Lung (tissue), 12 donors: ENCODE data around the gene PLXNA3. TPM values are rescaled to one million over a fixed set of nuclear protein-coding genes. Genes with fewer than 3 reads are reported as not detected.

Experiments used
- ATAC-seq: fragments of 200-7000 bp; cut with Tn5 transposase; one replicate; pipeline ENCODE4 v1.9.1; 2020; ENCODE audit warnings: moderate number of reproducible peaks; ENCODE audit not compliant: insufficient read depth, low FRiP score
- DNase-seq, 3 donors: peaks; one replicate each; pipeline ENCODE4 v3.0.0-alpha.2; 2013 to 2017
- H3K27ac ChIP-seq, 2 donors: one replicate each; pipeline ENCODE4 v1.5.1; 2013; ENCODE audit warnings: mild to moderate bottlenecking in 2 of 2, moderate library complexity in 2 of 2, control low read depth in 1 of 2, inconsistent platforms in 1 of 2, low read depth in 1 of 2, low read length in 1 of 2
- H3K27me3 ChIP-seq, 3 donors: one replicate each; pipeline ENCODE4 v1.5.1; 2013; ENCODE audit warnings: low read length in 2 of 3; ENCODE audit not compliant: control insufficient read depth in 3 of 3, insufficient read depth in 3 of 3
- H3K36me3 ChIP-seq, 4 donors: one replicate each; pipeline ENCODE4 v1.5.1; 2013; ENCODE audit warnings: low read length in 4 of 4, mild to moderate bottlenecking in 1 of 4, moderate library complexity in 1 of 4; ENCODE audit not compliant: control insufficient read depth in 4 of 4, insufficient read depth in 4 of 4
- H3K4me1 ChIP-seq, 5 donors: one replicate each; pipeline ENCODE4 v1.5.1; 2013; ENCODE audit warnings: low read length in 5 of 5, mild to moderate bottlenecking in 2 of 5, moderate library complexity in 1 of 5; ENCODE audit not compliant: control insufficient read depth in 5 of 5, insufficient read depth in 5 of 5
- H3K4me3 ChIP-seq: one replicate; pipeline ENCODE4 v1.5.1; 2013; ENCODE audit warnings: mild to moderate bottlenecking, control low read depth, moderate library complexity
- H3K9ac ChIP-seq, 2 donors: one replicate each; pipeline ENCODE4 v1.5.1; 2013; ENCODE audit warnings: low read length in 2 of 2, control low read depth in 1 of 2; ENCODE audit not compliant: insufficient read depth in 1 of 2
- H3K9me3 ChIP-seq, 4 donors: one replicate each; pipeline ENCODE4 v1.5.1; 2013; ENCODE audit warnings: low read length in 3 of 4, mild to moderate bottlenecking in 1 of 4, moderate library complexity in 1 of 4; ENCODE audit not compliant: control insufficient read depth in 4 of 4, insufficient read depth in 3 of 4
- WGBS, 2 donors: extraction: QIAGEN DNeasy Blood & Tissue Kit; methylation state at CpG; one replicate each; pipeline ENCODE4 v1.1.7; 2013; 5-methylcytosine and 5-hydroxymethylcytosine counted together
- polyA plus RNA-seq, 2 donors: library from polyadenylated mRNA; stranded (reverse); fragments of 200-250 nt; gene quantifications; one replicate each; pipeline ENCODE4 v1.2.1, GENCODE V29; 2013
- total RNA-seq, 2 donors: library from RNA; depleted of rRNA in 1 of 2; stranded (reverse); fragments of >200 nt in 1 of 2; gene quantifications; one replicate each; pipeline ENCODE4 v1.2.1, GENCODE V29; 2014 to 2021
- TF ChIP-seq, protein P1 (sequence below): IDR thresholded peaks from 2 replicates; pipeline ENCODE4 v1.5.1; 2012; ENCODE audit warnings: mild to moderate bottlenecking; ENCODE audit errors: control extremely low read depth, extremely low read depth
- donor health status: control.
- donor health status: control.
- donor health status: Bipolar disorder and iron deficiency.
- donor health status: healthy.
- donor health status: DM: yes; HTN: yes; CAD: no.

The PLXNA3 gene
- total and polyA plus RNA-seq, 4 donors = 10.2 to 61.1 (median 16.7) TPM

DNA sequence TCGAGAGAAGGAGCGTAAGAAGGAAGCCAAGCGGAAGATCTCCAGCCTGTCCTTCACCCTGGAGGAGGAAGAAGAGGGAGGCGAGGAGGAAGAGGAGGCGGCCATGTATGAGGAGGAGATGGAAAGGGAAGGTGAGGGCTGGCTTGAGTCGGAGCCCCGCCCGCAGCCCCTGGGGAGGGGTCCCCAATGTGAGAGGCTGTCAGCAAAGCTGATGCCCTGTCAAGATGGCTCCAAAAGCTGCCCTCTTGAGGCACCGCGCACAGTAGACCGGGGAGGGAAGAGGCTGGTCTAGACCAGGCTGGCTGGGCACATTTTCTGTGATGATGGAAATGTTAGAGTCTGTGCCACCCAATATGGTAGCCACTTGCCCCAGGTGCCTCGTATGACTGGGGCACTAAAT lies 11.7 kb upstream of the PLXNA3 start:
- ATAC-seq = no peak
- TF ChIP-seq, protein P1, sequence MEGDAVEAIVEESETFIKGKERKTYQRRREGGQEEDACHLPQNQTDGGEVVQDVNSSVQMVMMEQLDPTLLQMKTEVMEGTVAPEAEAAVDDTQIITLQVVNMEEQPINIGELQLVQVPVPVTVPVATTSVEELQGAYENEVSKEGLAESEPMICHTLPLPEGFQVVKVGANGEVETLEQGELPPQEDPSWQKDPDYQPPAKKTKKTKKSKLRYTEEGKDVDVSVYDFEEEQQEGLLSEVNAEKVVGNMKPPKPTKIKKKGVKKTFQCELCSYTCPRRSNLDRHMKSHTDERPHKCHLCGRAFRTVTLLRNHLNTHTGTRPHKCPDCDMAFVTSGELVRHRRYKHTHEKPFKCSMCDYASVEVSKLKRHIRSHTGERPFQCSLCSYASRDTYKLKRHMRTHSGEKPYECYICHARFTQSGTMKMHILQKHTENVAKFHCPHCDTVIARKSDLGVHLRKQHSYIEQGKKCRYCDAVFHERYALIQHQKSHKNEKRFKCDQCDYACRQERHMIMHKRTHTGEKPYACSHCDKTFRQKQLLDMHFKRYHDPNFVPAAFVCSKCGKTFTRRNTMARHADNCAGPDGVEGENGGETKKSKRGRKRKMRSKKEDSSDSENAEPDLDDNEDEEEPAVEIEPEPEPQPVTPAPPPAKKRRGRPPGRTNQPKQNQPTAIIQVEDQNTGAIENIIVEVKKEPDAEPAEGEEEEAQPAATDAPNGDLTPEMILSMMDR = no peak
- Histone ChIP-seq H3K36me3 (peaks cover 0 to 23% (median 5%) of the 10 kb centered on the region in 4 donors), H3K9me3 (no peaks in the 10 kb centered on the region), H3K27me3 (no peaks in the 10 kb centered on the region), H3K9ac (no peak overlapping the region), H3K4me1 (peaks cover 0 to 8% (median 0%) of the 10 kb centered on the region in 5 donors), H3K4me3 (no peak overlapping the region), H3K27ac (no peak overlapping the region)
- DNase-seq = no peak
- 90 to 91% methylated on average over 11 to 12 of the region's 12 CpGs for WGBS, 2 donors

DNA sequence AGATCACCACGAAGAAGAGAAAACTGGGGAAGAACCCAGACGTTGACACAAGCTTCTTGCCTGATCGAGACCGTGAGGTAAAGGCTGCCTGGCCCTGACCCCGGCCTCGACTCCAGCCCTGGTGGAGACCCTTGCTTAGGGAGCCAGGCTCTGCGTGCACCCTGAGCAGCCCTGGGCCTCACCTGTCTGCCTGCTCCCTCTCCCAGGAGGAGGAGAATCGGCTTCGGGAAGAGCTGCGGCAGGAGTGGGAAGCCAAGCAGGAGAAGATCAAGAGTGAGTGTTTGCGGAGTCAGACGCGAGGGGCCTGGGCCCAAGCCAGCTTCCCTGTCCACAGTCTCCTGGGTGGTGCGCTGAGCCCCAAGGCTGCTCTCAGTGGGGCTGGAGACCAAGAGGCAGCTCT lies 9.6 kb upstream of the PLXNA3 start:
- no peak overlapping the region for H3K4me3 ChIP-seq
- no peak overlapping the region for H3K9ac ChIP-seq
- H3K27ac ChIP-seq = no peak overlapping the region
- peaks cover 0 to 8% (median 0%) of the 10 kb centered on the region in 5 donors for H3K4me1 ChIP-seq
- H3K9me3 ChIP-seq = no peaks in the 10 kb centered on the region
- H3K36me3 ChIP-seq = peaks cover 0 to 17% (median 3%) of the 10 kb centered on the region in 4 donors
- no peak for ATAC-seq
- TF ChIP-seq, protein P1 = no peak
- H3K27me3 ChIP-seq = no peaks in the 10 kb centered on the region
- WGBS, 2 donors = 92 to 98% methylated on average over 13 to 14 of the region's 14 CpGs
- no peak for DNase-seq

DNA sequence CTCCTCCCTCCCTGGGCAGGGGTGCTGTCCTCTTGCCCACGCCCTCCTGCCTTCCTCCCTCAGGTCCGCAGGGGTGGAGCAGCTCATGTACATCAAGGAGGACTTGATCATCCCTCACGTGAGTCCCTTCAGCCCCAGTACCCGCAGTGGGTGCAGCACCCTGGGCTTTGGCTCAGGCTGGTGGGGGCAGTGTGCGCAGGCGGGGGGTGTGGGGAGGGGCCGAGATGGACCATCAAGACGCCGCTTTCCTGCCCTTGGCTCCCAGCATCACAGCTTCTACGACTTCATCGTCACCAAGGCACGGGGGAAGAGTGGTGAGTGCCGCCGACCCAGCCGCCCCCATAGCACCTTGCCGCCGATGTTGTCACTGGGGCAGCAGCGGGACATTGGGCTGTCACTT lies 8.5 kb upstream of the PLXNA3 start:
- no peak overlapping the region for H3K9ac ChIP-seq
- H3K27me3 ChIP-seq = no peaks in the 10 kb centered on the region
- no peak overlapping the region for H3K4me3 ChIP-seq
- DNase-seq (no peak), ATAC-seq (no peak)
- TF ChIP-seq, protein P1 = no peak
- no peak overlapping the region for H3K27ac ChIP-seq
- peaks cover 0 to 8% (median 0%) of the 10 kb centered on the region in 5 donors for H3K4me1 ChIP-seq
- WGBS, 2 donors = 93 to 97% methylated on average over 15 to 18 of the region's 18 CpGs
- peaks cover 0 to 17% (median 3%) of the 10 kb centered on the region in 4 donors for H3K36me3 ChIP-seq
- H3K9me3 ChIP-seq = no peaks in the 10 kb centered on the region

DNA sequence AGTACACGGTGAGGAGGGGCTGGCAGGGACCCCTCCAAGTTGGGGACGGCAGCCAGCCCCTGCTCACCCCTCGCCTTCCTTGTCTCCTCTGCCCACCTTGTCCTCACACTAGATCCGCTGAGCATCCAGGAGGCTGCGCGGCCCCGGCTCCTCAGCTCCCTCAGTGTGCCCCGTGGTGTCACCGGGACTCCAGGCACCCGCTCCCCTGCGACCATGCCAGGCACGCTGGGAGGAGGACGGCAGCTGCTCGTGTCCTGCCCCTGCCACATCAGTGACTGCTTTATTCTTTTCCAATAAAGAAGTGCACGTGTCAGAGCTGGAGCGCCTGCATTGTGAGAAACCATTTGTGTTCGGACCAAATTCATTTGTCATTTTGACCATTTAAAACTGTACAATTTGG lies 7.8 kb upstream of the PLXNA3 start:
- H3K36me3 ChIP-seq = peaks cover 0 to 17% (median 3%) of the 10 kb centered on the region in 4 donors
- ATAC-seq (no peak), DNase-seq (no peak)
- H3K9ac ChIP-seq = no peak overlapping the region
- H3K4me3 ChIP-seq = no peak overlapping the region
- H3K27ac ChIP-seq = no peak overlapping the region
- H3K27me3 ChIP-seq = no peaks in the 10 kb centered on the region
- TF ChIP-seq, protein P1 = no peak
- WGBS, 2 donors = 93 to 97% methylated on average over 9 to 17 of the region's 17 CpGs
- H3K4me1 ChIP-seq = peaks cover 0 to 5% (median 0%) of the 10 kb centered on the region in 5 donors
- H3K9me3 ChIP-seq = no peaks in the 10 kb centered on the region
